ENCODE results near the gene DDX20. TPM values are rescaled to one million over a fixed set of nuclear protein-coding genes. Genes with fewer than 3 reads are reported as not detected.

Gene DDX20
- total and polyA plus RNA-seq, 7 donors, result 6.2 to 11.6 (median 8.1) TPM

DNA sequence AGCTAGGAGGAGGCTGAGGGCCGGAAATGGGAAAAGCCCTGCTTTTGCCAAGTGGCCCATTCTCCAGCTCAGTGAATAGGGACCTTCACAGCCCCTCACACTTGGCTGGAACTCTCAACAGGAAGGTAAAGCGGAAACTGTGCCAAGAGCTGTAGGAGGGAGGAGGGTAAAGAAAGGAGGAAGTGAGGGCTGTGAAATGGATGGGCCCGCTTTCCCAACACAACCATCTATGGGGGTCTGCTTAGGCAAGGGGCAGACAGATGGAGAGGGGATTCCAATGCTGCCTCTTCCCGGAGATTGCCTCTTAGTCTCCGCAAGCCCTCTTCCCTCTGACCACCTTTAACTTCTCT, 21.7 kb upstream of the DDX20 start:
- DNase-seq (no peak), ATAC-seq (no peak)
- 51 to 69% (median 64%) methylated on average over 5 of the region's 5 CpGs for WGBS, 3 donors
- peaks cover 0 to 14% of the 10 kb centered on the region in 2 donors for H3K36me3 ChIP-seq (ENCODE audit: insufficient read depth in 1 of 2, low read depth in 1 of 2)
- H3K4me3 ChIP-seq, result no peak overlapping the region
- H3K27me3 ChIP-seq (ENCODE audit: insufficient read depth in 3 of 3, low read length in 2 of 3), result no peaks in the 10 kb centered on the region
- H3K27ac ChIP-seq, result peak overlapping the region; percentile 56
- TF ChIP-seq, protein P1, sequence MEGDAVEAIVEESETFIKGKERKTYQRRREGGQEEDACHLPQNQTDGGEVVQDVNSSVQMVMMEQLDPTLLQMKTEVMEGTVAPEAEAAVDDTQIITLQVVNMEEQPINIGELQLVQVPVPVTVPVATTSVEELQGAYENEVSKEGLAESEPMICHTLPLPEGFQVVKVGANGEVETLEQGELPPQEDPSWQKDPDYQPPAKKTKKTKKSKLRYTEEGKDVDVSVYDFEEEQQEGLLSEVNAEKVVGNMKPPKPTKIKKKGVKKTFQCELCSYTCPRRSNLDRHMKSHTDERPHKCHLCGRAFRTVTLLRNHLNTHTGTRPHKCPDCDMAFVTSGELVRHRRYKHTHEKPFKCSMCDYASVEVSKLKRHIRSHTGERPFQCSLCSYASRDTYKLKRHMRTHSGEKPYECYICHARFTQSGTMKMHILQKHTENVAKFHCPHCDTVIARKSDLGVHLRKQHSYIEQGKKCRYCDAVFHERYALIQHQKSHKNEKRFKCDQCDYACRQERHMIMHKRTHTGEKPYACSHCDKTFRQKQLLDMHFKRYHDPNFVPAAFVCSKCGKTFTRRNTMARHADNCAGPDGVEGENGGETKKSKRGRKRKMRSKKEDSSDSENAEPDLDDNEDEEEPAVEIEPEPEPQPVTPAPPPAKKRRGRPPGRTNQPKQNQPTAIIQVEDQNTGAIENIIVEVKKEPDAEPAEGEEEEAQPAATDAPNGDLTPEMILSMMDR (IDR thresholded peaks at IDR 0.05), result no peak
- H3K4me1 ChIP-seq, result peaks cover 87% of the 10 kb centered on the region
- intact Hi-C loops (cut with DNase I), result no loop called here
- H3K9me3 ChIP-seq, result no peaks in the 10 kb centered on the region

DNA sequence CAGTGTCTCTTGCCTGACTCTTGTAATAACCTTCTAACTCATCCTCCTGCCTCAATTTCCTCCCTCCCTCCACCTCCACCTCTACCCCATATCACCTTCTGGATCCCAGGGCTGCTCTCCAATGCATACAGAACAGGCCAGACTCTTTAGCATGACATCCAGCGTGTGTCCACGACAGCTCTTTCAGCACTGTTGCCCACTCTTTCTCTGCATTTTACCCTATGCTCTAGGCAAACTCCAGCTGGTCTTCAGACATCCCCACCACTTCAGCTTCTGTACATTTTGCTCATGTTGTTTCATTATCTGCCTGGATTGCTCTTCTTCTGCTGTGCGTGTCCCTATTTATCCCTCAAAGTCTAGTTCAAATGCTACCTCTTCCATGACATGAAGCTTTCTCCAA, 21.3 kb upstream of the DDX20 start:
- intact Hi-C loops (cut with DNase I), result no loop called here
- Histone ChIP-seq H3K4me1 (peaks cover 82% of the 10 kb centered on the region), H3K27ac (peak overlapping the region; percentile 56), H3K9me3 (no peaks in the 10 kb centered on the region), H3K27me3 (ENCODE audit: insufficient read depth in 3 of 3, low read length in 2 of 3) (no peaks in the 10 kb centered on the region), H3K4me3 (no peak overlapping the region), H3K36me3 (ENCODE audit: insufficient read depth in 1 of 2, low read depth in 1 of 2) (peaks cover 0 to 14% of the 10 kb centered on the region in 2 donors)
- WGBS, 3 donors, result 67 to 80% (median 77%) methylated on average over 3 of the region's 3 CpGs
- TF ChIP-seq, protein P1 (IDR thresholded peaks at IDR 0.05), result no peak
- no peak for ATAC-seq
- no peak for DNase-seq

GRCh38 chr1:111734856-111735255, 20.8 kb upstream of the DDX20 start:
- DNase-seq, result no peak
- Histone ChIP-seq H3K4me1 (peaks cover 78% of the 10 kb centered on the region), H3K4me3 (no peak overlapping the region), H3K27me3 (ENCODE audit: insufficient read depth in 3 of 3, low read length in 2 of 3) (no peaks in the 10 kb centered on the region), H3K27ac (peak overlapping the region; percentile 95), H3K36me3 (ENCODE audit: insufficient read depth in 1 of 2, low read depth in 1 of 2) (peaks cover 0 to 14% of the 10 kb centered on the region in 2 donors), H3K9me3 (no peaks in the 10 kb centered on the region)
- intact Hi-C loops (cut with DNase I), result no loop called here
- WGBS, 3 donors, result 65 to 86% (median 72%) methylated on average over 3 of the region's 3 CpGs
- ATAC-seq, result no peak
- TF ChIP-seq, protein P1 (IDR thresholded peaks at IDR 0.05), result no peak

DNA sequence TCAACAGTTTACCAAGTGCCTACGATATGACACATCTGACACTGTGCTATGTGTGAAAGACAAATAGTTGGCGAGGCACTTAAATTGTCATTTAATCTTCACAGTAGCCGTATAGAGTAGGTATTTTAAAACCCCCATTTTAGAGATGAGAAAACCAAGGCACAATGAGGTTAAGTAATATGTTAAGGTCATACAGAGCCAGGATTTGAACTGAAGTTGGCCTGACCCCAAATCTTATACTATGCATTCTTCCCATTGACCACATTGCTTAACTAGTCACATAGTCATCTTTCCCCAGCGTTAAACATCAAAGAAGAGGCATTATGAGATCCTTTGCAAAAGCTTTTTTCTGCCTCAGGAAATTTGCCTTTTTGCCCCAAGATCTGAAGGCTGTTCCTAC, 20.4 kb upstream of the DDX20 start:
- Histone ChIP-seq H3K27me3 (ENCODE audit: insufficient read depth in 3 of 3, low read length in 2 of 3) (no peaks in the 10 kb centered on the region), H3K9me3 (no peaks in the 10 kb centered on the region), H3K4me1 (peaks cover 73% of the 10 kb centered on the region), H3K4me3 (no peak overlapping the region), H3K36me3 (ENCODE audit: insufficient read depth in 1 of 2, low read depth in 1 of 2) (peaks cover 0 to 14% of the 10 kb centered on the region in 2 donors), H3K27ac (peak overlapping the region; percentile 95)
- DNase-seq (no peak), ATAC-seq (no peak)
- WGBS, 3 donors, result 49 to 68% (median 54%) methylated on average over 4 of the region's 4 CpGs
- TF ChIP-seq, protein P1 (IDR thresholded peaks at IDR 0.05), result no peak
- intact Hi-C loops (cut with DNase I), result no loop called here

DNA sequence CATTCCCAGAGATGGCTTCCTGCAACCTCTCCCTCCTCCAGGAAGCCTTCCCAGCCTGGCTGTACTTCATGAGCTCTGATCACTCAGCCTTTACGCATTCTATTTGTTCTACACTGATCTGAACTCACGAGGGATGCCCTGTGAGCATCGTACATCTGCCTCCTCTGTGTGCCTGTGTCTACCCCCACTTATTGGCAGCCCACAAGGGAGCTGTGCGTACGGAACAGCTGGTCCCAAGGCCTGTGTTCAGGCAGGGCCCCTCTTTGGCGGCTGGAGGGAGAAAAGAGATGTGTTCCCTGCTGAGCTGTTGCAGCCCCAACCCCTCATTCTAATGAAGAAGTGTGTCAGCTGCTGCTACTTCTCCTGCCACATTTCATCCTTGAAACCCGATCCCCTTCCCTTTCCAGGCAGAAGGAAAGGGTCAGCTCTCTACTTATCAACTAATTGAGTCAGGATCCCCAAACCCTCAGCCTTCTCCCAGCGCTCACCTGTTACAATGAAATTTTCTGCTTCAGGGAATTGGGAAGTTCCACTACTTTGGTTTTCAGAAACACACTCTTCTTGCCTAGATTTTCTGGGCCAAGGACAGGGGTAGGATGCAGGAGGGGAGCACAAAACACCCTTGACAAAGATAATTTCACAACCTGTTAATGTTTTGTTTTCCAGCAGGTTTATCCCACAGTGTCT, 19.7 kb upstream of the DDX20 start:
- H3K4me3 ChIP-seq, result peak overlapping the region; percentile 92
- DNase-seq (no peak), ATAC-seq (no peak)
- H3K27ac ChIP-seq, result peak overlapping the region; percentile 95
- intact Hi-C loops (cut with DNase I), result no loop called here
- H3K4me1 ChIP-seq, result peaks cover 66% of the 10 kb centered on the region
- no peaks in the 10 kb centered on the region for H3K9me3 ChIP-seq
- WGBS, 3 donors, result 25 to 53% (median 30%) methylated on average over 8 of the region's 8 CpGs
- H3K27me3 ChIP-seq (ENCODE audit: insufficient read depth in 3 of 3, low read length in 2 of 3), result no peaks in the 10 kb centered on the region
- TF ChIP-seq, protein P1 (IDR thresholded peaks at IDR 0.05), result no peak
- H3K36me3 ChIP-seq (ENCODE audit: insufficient read depth in 1 of 2, low read depth in 1 of 2), result peaks cover 0 to 14% of the 10 kb centered on the region in 2 donors
